Liver (tissue), 9 donors: Measurements from ENCODE around the gene SLC24A3. TPM values are rescaled to one million over a fixed set of nuclear protein-coding genes. Genes with fewer than 3 reads are reported as not detected.

Experiments used
- DNase-seq: peaks from one replicate; pipeline ENCODE4 v3.0.0-alpha.2; 2017; ENCODE audit warnings: low spot score
- H3K27ac ChIP-seq, 2 donors: one replicate each; pipeline ENCODE4 v1.7.0; 2013; ENCODE audit warnings: inconsistent platforms in 2 of 2, low read length in 2 of 2, control low read depth in 1 of 2, low read depth in 1 of 2, mild to moderate bottlenecking in 1 of 2
- H3K27me3 ChIP-seq, 4 donors: one replicate each; pipeline versions ENCODE4 v1.6.1 to v1.7.0; 2013; ENCODE audit warnings: low read length in 3 of 4, inconsistent platforms in 1 of 4, mild to moderate bottlenecking in 1 of 4, moderate library complexity in 1 of 4; ENCODE audit not compliant: control insufficient read depth in 4 of 4, insufficient read depth in 4 of 4
- H3K36me3 ChIP-seq, 4 donors: one replicate each; pipeline versions ENCODE4 v1.6.1 to v1.7.0; 2013; ENCODE audit warnings: low read length in 3 of 4, mild to moderate bottlenecking in 3 of 4, low read depth in 1 of 4, moderate library complexity in 1 of 4; ENCODE audit not compliant: control insufficient read depth in 4 of 4, insufficient read depth in 3 of 4
- H3K4me1 ChIP-seq, 4 donors: one replicate each; pipeline versions ENCODE4 v1.6.1 to v1.7.0; 2013; ENCODE audit warnings: low read length in 3 of 4, mild to moderate bottlenecking in 3 of 4, moderate library complexity in 1 of 4; ENCODE audit not compliant: control insufficient read depth in 4 of 4, insufficient read depth in 4 of 4
- H3K4me3 ChIP-seq, 3 donors: one replicate each; pipeline versions ENCODE4 v1.6.1 to v1.7.0; 2013; ENCODE audit warnings: low read length in 3 of 3, control low read depth in 1 of 3, low read depth in 1 of 3, mild to moderate bottlenecking in 1 of 3
- H3K9ac ChIP-seq, 2 donors: one replicate each; pipeline ENCODE4 v1.7.0; 2013; ENCODE audit warnings: low read length in 2 of 2, mild to moderate bottlenecking in 2 of 2, moderate library complexity in 2 of 2, control low read depth in 1 of 2, low read depth in 1 of 2
- H3K9me3 ChIP-seq, 4 donors: one replicate each; pipeline versions ENCODE4 v1.6.1 to v1.7.0; 2013; ENCODE audit warnings: low read length in 3 of 4; ENCODE audit not compliant: control insufficient read depth in 4 of 4
- EGR1 ChIP-seq, 2 donors: IDR thresholded peaks; 2 replicates each; pipeline ENCODE4 v1.6.1; 2016 to 2018; ENCODE audit warnings: antibody characterized with exemption in 2 of 2, low read depth in 2 of 2
- FOXA1 ChIP-seq: IDR thresholded peaks from 2 replicates; pipeline ENCODE4 v1.6.1; 2016; ENCODE audit warnings: antibody characterized with exemption
- FOXA2 ChIP-seq: IDR thresholded peaks from 2 replicates; pipeline ENCODE4 v1.6.1; 2016; ENCODE audit warnings: antibody characterized with exemption
- GABPA ChIP-seq, 2 donors: IDR thresholded peaks in 1 of 2; conservative IDR thresholded peaks in 1 of 2; 2 replicates each; pipeline ENCODE4 v1.6.1; 2016; ENCODE audit warnings: antibody characterized with exemption in 2 of 2, mild to moderate bottlenecking in 1 of 2, moderate library complexity in 1 of 2
- JUND ChIP-seq, 2 donors: IDR thresholded peaks; 2 replicates each; pipeline ENCODE4 v1.6.1; 2016; ENCODE audit warnings: antibody characterized with exemption in 2 of 2
- RAD21 ChIP-seq, 2 donors: IDR thresholded peaks; 2 replicates each; pipeline ENCODE4 v1.6.1; 2016; ENCODE audit warnings: antibody characterized with exemption in 2 of 2, mild to moderate bottlenecking in 2 of 2
- RXRA ChIP-seq, 2 donors: IDR thresholded peaks; 2 replicates each; pipeline ENCODE4 v1.6.1; 2017 to 2018; ENCODE audit warnings: antibody characterized with exemption in 2 of 2, mild to moderate bottlenecking in 1 of 2
- SP1 ChIP-seq: IDR thresholded peaks from 2 replicates; pipeline ENCODE4 v1.6.1; 2018; ENCODE audit warnings: antibody characterized with exemption, mild to moderate bottlenecking
- TAF1 ChIP-seq: conservative IDR thresholded peaks from 2 replicates; pipeline ENCODE4 v1.6.1; 2016; ENCODE audit warnings: antibody characterized with exemption, mild to moderate bottlenecking
- WGBS: extraction: QIAGEN DNeasy Blood & Tissue Kit; methylation state at CpG from one replicate; pipeline ENCODE4 v1.1.7; 2013; 5-methylcytosine and 5-hydroxymethylcytosine counted together
- polyA plus RNA-seq, 2 donors: library from polyadenylated mRNA; stranded (reverse) in 1 of 2; unstranded in 1 of 2; fragments of 200-250 nt in 1 of 2; fragments of >200 nt in 1 of 2; fragmentation: Nextera tagmentation in 1 of 2; extraction: Ambion mirVana in 1 of 2; gene quantifications; one replicate each; pipeline versions ENCODE4 v1.2.1 to v1.2.3, GENCODE V29; 2013 to 2015
- total RNA-seq, 2 donors: library from RNA; depleted of rRNA; stranded (reverse); fragments of >200 nt; gene quantifications; one replicate each; pipeline ENCODE4 v1.2.3, GENCODE V29; 2014
- TF ChIP-seq, protein P1 (sequence below): fragments of 150-350 bp; IDR thresholded peaks from 2 replicates; pipeline ENCODE4 v1.5.1; 2017; ENCODE audit warnings: improper control_type of control experiment, low read depth, low read length; ENCODE audit not compliant: missing input control
- TF ChIP-seq, protein P2 (sequence below): IDR thresholded peaks from 2 replicates; pipeline ENCODE4 v1.6.1; 2016; ENCODE audit warnings: antibody characterized with exemption
- TF ChIP-seq, protein P3 (sequence below): IDR thresholded peaks from 2 replicates; pipeline ENCODE4 v1.6.1; 2016; ENCODE audit warnings: antibody characterized with exemption
- TF ChIP-seq, protein P4 (sequence below): IDR thresholded peaks from 2 replicates; pipeline ENCODE4 v1.6.1; 2016; ENCODE audit warnings: antibody characterized with exemption, mild to moderate bottlenecking
- TF ChIP-seq, protein P5 (sequence below): IDR thresholded peaks from 2 replicates; pipeline ENCODE4 v1.6.1; 2016; ENCODE audit warnings: antibody characterized with exemption
- donor health status: healthy.
- donor health status: healthy.
- donor health status: healthy.
- donor health status: healthy.
- donor health status: healthy.

Gene SLC24A3
- total and polyA plus RNA-seq, 4 donors: 0.28 to 1.8 (median 0.46) TPM

DNA sequence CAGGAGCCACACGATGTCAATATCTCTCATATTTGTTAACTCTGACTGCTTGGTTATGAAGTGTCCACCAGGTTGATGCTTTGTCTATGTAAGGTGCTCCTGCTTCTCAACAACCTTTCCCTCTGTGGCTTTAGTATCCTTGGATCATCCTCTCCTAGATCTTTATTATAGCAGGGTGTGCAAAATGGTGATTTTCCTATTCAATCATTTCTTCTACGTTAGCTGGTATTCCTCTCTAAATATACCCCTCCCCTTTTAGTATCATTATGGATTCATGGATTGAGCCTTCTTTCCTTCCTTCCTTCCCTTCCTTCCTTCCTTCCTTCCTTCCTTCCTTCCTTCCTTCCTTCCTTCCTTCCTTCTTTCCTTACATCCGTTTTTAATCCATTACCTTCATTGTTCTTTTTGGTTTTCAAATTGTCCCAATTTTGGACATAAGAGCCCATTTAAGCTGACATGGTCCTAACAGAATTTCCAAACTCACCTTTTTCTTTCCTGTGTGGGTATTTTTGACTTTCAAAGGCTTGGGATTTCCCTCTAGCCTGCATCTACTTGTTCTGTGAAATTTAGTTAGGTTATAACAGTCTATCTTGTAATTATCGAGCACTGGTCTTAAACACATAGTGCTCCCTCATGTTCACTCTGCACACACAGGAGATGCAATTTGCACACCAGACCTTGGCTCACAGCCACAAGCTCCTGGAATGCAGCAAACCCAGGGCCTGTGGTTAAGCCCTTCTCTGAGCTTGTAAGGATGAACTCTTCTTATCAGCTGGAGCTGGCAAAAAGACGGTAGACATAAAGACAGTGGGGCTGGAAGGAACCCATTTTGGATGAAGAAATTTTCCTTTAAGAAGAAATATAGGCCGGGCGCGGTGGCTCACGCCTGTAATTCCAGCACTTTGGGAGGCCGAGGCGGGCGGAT, 109.9 kb downstream of the SLC24A3 start:
- Histone ChIP-seq H3K4me1 (no peaks in the 10 kb centered on the region), H3K27ac (no peak overlapping the region), H3K4me3 (no peak overlapping the region), H3K36me3 (no peaks in the 10 kb centered on the region), H3K9ac (no peak overlapping the region), H3K27me3 (peaks cover 0 to 5% (median 0%) of the 10 kb centered on the region in 4 donors), H3K9me3 (no peaks in the 10 kb centered on the region)
- no peak for DNase-seq
- 87% methylated on average over 12 of the region's 12 CpGs for WGBS
- TF ChIP-seq SP1 (no peak), EGR1 (IDR thresholded peaks at IDR 0.05; ENCODE audit: low read depth in 2 of 2) (no peak), GABPA (IDR thresholded peaks at IDR 0.05 in 1 of 2, conservative IDR thresholded peaks at IDR 0.05 in 1 of 2) (no peak), FOXA1 (no peak), TAF1 (no peak), RXRA (IDR thresholded peaks at IDR 0.05) (no peak), FOXA2 (no peak), RAD21 (IDR thresholded peaks at IDR 0.05) (no peak)
- TF ChIP-seq, protein P1, sequence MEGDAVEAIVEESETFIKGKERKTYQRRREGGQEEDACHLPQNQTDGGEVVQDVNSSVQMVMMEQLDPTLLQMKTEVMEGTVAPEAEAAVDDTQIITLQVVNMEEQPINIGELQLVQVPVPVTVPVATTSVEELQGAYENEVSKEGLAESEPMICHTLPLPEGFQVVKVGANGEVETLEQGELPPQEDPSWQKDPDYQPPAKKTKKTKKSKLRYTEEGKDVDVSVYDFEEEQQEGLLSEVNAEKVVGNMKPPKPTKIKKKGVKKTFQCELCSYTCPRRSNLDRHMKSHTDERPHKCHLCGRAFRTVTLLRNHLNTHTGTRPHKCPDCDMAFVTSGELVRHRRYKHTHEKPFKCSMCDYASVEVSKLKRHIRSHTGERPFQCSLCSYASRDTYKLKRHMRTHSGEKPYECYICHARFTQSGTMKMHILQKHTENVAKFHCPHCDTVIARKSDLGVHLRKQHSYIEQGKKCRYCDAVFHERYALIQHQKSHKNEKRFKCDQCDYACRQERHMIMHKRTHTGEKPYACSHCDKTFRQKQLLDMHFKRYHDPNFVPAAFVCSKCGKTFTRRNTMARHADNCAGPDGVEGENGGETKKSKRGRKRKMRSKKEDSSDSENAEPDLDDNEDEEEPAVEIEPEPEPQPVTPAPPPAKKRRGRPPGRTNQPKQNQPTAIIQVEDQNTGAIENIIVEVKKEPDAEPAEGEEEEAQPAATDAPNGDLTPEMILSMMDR: no peak
- TF ChIP-seq, protein P2, sequence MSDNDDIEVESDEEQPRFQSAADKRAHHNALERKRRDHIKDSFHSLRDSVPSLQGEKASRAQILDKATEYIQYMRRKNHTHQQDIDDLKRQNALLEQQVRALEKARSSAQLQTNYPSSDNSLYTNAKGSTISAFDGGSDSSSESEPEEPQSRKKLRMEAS: no peak
- TF ChIP-seq, protein P3, sequence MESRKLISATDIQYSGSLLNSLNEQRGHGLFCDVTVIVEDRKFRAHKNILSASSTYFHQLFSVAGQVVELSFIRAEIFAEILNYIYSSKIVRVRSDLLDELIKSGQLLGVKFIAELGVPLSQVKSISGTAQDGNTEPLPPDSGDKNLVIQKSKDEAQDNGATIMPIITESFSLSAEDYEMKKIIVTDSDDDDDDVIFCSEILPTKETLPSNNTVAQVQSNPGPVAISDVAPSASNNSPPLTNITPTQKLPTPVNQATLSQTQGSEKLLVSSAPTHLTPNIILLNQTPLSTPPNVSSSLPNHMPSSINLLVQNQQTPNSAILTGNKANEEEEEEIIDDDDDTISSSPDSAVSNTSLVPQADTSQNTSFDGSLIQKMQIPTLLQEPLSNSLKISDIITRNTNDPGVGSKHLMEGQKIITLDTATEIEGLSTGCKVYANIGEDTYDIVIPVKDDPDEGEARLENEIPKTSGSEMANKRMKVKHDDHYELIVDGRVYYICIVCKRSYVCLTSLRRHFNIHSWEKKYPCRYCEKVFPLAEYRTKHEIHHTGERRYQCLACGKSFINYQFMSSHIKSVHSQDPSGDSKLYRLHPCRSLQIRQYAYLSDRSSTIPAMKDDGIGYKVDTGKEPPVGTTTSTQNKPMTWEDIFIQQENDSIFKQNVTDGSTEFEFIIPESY: no peak
- TF ChIP-seq, protein P4, sequence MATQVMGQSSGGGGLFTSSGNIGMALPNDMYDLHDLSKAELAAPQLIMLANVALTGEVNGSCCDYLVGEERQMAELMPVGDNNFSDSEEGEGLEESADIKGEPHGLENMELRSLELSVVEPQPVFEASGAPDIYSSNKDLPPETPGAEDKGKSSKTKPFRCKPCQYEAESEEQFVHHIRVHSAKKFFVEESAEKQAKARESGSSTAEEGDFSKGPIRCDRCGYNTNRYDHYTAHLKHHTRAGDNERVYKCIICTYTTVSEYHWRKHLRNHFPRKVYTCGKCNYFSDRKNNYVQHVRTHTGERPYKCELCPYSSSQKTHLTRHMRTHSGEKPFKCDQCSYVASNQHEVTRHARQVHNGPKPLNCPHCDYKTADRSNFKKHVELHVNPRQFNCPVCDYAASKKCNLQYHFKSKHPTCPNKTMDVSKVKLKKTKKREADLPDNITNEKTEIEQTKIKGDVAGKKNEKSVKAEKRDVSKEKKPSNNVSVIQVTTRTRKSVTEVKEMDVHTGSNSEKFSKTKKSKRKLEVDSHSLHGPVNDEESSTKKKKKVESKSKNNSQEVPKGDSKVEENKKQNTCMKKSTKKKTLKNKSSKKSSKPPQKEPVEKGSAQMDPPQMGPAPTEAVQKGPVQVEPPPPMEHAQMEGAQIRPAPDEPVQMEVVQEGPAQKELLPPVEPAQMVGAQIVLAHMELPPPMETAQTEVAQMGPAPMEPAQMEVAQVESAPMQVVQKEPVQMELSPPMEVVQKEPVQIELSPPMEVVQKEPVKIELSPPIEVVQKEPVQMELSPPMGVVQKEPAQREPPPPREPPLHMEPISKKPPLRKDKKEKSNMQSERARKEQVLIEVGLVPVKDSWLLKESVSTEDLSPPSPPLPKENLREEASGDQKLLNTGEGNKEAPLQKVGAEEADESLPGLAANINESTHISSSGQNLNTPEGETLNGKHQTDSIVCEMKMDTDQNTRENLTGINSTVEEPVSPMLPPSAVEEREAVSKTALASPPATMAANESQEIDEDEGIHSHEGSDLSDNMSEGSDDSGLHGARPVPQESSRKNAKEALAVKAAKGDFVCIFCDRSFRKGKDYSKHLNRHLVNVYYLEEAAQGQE: no peak

DNA sequence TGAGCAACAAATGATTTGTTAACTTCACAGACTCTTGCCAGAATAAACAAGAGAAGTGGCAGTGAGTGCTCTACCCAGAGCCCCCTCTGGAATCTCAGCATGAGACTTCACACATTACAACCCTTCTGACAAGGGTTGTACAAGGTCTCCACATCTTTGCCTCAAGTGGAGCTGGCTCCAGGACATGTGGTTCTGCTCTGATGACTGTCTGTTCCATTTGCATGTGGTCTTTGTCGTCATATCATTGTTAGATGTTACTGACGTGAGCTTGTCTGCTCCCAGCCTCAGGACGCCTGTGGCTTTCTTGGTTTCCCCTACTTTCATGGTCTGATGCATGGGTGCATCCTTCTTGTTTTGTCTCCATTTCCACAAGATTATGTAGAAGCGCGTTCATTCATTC, 115.0 kb downstream of the SLC24A3 start:
- Histone ChIP-seq H3K4me3 (no peak overlapping the region), H3K27me3 (peaks cover 0 to 3% (median 0%) of the 10 kb centered on the region in 4 donors), H3K27ac (no peak overlapping the region), H3K36me3 (no peaks in the 10 kb centered on the region), H3K9me3 (no peaks in the 10 kb centered on the region), H3K9ac (no peak overlapping the region), H3K4me1 (no peaks in the 10 kb centered on the region)
- DNase-seq: no peak
- WGBS: 79% methylated on average over 5 of the region's 5 CpGs
- TF ChIP-seq GABPA (IDR thresholded peaks at IDR 0.05 in 1 of 2, conservative IDR thresholded peaks at IDR 0.05 in 1 of 2) (no peak), RXRA (IDR thresholded peaks at IDR 0.05) (no peak), FOXA1 (no peak), JUND (IDR thresholded peaks at IDR 0.05) (no peak)
- TF ChIP-seq, protein P5, sequence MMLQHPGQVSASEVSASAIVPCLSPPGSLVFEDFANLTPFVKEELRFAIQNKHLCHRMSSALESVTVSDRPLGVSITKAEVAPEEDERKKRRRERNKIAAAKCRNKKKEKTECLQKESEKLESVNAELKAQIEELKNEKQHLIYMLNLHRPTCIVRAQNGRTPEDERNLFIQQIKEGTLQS: no peak
